ENCODE measurements around the gene RMI1.

RMI1 gene

DNA sequence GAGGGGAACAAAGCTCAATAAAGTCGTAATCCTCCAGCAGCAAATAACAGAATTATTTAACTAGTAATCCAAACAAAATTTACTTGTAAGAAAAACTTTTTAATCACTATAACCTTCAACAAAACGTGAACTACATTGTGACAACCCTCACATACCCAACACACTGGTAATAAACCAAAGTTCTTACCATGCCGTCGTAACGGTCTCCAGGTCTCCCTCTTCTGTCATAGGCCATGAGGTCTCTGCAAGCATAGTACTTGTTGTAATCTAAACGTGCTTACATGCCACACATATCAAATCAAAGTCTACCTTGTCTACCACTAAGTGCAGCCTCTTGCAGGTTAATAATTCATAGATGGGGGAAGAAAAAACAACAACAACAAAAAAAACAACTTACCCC is 9.1 kb upstream of the RMI1 start:
- DNase-seq = no peak

- no peak for DNase-seq
Measured at GRCh38 chr9:83972286-83972685, 8.3 kb upstream of the RMI1 start.

- no peak for DNase-seq
Measured at GRCh38 chr9:83975300-83975699, 5.3 kb upstream of the RMI1 start.

GRCh38 chr9:83976372-83976771 is 4.2 kb upstream of the RMI1 start:
- DNase-seq = no peak

DNA sequence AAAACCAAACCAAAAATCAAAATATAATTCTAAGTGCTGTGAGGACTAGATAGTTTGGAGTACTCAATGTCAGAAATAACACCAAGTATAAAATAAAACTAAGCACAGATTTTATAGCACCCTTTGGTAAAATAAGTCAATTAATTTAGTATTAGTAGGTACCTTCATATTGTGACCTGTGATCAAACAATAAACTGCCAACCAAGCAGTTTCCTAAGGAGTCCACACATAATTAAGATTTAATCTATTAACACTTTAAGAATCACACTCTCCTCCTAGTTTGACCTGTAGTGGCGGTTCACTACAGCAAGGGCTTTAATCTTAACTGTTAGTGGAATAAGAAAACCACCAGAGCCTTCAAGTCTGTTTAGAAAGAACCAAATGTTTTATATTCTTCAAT is 3.4 kb upstream of the RMI1 start:
- no peak for DNase-seq

- DNase-seq = peak; percentile 93
Measured at GRCh38 chr9:83978992-83979811, 1.4 kb upstream of the RMI1 start.

- DNase-seq = peak; percentile 98
Measured at GRCh38 chr9:83979812-83980394, 702 bp upstream of the RMI1 start, which contains the start of gene HNRNPK. TSS of gene HNRNPK (minus strand) at chr9:83980215. CDS start at chr9:83978252, 1,963 bp downstream.

GRCh38 chr9:83981126-83981871 is 694 bp downstream of the RMI1 start:
- DNase-seq = peak; percentile 72

- DNase-seq = peak; percentile 36
Measured at GRCh38 chr9:83986195-83986594, 5.6 kb downstream of the RMI1 start.

DNA sequence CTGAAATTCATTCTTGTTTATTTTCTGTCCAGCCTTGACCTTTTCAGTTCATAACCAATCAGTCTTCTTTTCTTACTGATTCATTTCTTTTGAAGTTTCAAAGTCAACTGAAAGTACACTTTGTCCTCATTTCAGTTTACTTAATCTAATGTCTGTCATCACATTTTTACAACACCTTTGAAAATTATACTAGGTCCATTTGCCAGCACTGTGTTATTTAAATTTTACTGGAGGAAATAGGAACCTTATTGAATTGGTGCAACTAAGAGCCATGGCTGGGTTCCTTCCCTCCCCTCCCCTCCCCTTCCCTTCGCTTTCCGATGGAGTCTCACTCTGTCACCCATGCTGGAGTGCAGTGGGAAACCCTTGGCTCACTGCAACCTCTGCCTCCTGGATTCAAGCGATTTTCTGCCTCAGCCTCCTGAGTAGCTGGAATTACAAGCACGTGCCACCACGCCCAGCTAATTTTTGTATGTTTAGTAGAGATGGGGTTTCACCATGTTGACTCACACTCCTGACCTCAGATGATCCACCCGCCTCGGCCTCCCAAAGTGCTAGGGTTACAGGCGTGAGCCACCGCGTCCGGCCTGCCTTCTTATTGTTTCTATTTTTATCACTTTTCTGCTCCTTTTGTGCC is 6.3 kb downstream of the RMI1 start:
- peak; percentile 40 for DNase-seq

DNA sequence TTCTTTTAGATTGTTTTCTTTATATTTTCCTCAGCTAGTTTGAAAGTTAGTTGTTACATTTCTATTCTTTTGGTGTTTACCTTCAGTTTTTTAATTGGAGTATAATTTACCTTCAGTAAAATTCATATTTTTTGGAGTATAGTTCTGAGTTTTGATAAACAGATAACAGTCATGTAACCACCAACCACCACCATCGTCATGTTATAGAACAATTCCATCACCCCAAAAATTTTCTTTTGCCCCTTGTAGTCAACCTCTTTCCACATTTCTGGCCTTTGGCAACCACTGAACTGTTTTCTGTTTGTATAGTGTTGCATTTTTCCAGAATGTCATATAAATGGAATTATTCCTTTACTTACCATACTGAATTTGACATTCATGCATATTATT is 6.8 kb downstream of the RMI1 start:
- DNase-seq = no peak

GRCh38 chr9:83988411-83988810 is 7.8 kb downstream of the RMI1 start:
- DNase-seq = no peak

DNA sequence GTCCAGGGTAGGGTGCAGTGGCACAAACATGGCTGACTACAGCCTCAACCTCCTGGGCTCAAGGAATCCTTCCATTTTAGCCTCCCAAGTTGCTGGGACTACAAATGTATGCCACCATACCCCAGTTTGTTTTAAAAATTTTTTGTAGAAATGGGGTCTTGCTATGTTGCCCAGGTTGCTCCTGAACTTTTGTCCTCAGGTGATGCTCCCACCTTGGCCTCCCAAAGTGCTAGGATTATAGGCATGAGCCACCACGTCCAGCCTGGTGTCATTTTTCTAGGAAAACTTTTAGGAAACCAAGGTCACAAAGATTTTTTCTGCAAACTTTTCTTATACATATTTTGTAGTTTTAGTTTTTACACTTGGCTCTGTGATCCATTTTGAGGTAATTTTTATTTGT is 10.8 kb downstream of the RMI1 start:
- no peak for DNase-seq

DNA sequence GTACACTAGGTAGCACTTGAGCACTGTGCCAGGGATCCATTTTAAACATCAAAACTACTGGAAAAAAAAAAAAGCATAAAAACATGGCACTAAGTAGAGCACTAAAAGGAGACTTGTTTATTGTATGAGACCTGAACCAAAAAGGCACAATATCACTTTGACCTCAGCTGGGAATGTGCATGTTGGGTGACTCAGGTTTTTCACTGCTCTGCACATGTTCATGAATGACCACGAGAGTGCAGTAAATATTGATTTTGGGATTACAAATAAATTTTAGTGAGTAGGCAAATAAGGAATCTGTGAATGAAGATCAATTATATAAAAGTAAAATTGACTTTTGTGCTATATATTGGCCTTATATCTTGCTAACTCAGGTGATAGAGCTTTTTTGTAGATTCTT is 11.8 kb downstream of the RMI1 start:
- no peak for DNase-seq

GRCh38 chr9:83992901-83993300 is 12.3 kb downstream of the RMI1 start:
- no peak for DNase-seq

DNA sequence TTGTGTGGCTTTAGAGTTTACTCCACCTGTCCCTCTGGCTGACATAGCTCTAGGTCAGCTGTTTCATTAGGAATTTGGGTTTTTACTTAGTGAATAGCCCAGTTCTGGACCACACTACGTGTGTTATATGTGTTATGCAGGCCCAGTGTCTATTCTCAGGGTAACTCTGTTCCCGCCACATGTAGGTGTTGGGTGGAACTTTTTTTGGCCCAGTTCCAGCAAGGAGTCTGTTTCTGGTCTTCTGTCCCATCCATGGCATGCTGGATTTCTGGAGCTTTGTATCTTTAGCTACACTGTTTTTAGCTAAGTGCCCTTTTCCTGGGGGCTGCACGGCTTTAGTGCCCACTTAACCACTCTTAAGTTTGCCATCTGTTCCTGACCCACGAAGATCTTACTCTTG is 15.5 kb downstream of the RMI1 start:
- DNase-seq = no peak

DNA sequence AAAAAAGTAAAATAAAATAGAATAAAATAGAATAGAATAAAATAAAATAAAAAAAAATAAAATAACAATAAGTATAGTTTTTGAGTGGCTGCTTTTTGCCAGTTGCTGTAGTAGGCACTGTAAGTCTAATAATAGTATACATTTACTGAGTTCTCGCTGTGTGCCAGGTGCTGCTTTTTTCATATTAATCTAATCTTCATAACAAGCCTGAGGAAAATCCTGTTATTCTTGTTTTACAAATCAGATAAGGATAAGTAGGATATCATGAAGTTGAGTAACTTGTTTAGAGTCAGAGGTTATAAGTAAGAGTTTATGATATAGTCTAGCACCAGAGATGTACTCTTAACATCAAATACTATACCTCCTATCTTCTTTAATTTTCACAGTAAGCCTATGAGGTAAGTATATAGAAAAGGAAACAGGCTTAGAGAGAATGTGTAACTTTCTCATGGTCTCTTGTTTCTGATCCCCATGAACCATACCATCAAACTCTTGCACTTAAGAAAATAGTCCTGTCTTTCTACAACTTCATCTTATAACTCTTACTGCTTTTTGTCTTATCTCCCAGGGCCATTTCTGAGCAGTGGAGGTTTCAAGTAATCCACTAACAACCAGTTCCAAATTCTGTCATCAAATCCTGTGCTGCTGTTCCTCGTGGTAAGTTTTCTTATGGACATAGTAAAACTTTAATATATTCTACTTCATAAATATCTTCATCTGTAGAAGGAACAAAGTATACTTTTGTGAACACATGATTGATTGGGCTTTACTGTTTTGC is 18.7 kb downstream of the RMI1 start:
- no peak for DNase-seq

GRCh38 chr9:84000186-84000585 is 19.6 kb downstream of the RMI1 start:
- DNase-seq = no peak

GRCh38 chr9:84001621-84002020 is 21.0 kb downstream of the RMI1 start:
- DNase-seq = peak; percentile 38

DNA sequence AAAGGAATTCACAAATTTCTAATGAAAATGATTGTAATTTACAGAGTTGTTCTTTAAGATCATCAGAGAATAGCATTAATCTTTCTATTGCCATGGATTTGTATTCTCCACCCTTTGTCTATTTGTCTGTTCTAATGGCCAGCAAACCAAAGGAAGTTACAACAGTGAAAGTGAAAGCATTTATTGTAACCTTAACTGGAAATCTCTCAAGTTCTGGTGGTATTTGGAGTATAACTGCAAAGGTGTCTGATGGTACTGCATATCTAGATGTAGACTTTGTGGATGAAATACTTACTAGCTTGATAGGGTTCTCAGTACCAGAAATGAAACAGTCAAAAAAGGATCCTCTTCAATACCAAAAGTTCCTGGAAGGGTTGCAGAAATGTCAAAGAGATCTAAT is 21.7 kb downstream of the RMI1 start:
- DNase-seq = no peak

GRCh38 chr9:84003246-84003645 is 22.6 kb downstream of the RMI1 start:
- no peak for DNase-seq

DNA sequence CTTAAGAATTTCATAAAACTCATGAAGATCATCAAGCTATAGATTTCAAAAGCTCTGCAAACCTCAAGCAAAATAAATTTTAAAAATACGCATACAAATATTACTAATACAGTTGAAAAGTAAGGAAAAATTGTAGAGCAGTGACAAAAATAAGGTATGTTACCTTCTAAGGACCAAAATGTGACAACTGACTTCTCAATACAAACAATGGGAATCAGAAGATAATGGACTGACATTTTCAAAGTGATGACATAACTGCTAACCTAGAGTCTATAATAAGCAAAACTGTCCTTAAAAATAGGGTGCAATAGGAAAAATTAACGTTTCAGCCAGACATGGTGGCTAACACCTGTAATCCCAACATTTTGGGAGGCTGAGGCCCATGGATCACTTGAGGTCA is 27.1 kb downstream of the RMI1 start:
- DNase-seq = no peak

Measured in hematopoietic multipotent progenitor cell treated with erythropoietin and hydrocortisone succinate and interleukin-3 and kit ligand, for 6 days (in vitro differentiated cells).